ENCODE results near the gene PRKCB. TPM values are rescaled to one million over a fixed set of nuclear protein-coding genes. Genes with fewer than 3 reads are reported as not detected.

PRKCB gene
- total and polyA plus RNA-seq, 2 of the 8 experiments (the other 6 are each of a cell fraction or from before 2014, with no cell fraction given), result 7.1 to 12.1 TPM

DNA sequence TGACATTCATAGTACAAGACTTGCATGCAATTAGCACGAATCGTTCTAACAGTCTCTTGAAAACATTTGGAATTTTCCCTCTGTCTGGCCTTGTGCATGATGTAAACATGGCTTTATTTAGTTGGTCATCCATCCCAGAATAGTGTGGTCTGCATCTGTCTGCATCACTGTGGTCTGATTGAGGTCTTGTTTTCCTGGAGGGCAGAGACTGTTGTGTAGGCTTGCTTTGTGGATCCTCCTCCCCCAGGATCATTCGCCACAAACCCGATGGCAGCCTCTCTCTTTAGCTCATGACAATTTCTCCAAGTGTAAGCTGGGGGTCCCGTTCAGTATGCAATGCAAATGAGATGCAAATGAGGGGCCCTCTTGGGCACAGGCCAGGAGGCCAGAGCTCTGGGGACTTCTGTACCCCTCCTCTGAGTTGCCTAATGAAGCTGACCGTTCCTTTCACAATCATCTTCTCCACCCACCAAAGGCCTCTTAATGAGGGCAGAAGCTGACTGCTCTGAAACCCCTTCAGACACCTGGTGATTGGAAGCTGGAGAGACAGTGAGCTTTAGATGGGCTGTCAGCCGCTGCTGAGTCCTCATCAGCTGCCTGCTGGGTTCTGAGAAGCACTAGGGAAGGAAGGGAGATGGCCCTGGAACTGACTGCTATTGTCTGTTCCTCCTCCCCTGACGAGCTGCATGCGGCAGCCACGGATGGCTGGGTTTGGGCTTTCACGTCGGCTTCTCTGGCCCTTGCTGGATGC, 219.1 kb downstream of the PRKCB start:
- no peak overlapping the region for H3K18ac ChIP-seq (ENCODE audit: extremely low read depth, low read length)
- H2AK5ac ChIP-seq (ENCODE audit: low read depth, low read length), result no peak overlapping the region
- no peaks in the 10 kb centered on the region for H3K9me3 ChIP-seq (ENCODE audit: insufficient read depth in 2 of 2, low read depth in 1 of 2, low read length in 1 of 2)
- no peak overlapping the region for H4K8ac ChIP-seq (ENCODE audit: extremely low read depth, insufficient read depth, low read length)
- H3K56ac ChIP-seq (replicated peaks; ENCODE audit: insufficient read length, low read depth, low read length), result no peak overlapping the region
- 0 out of 4 replicates have a peak overlapping the region, but pooled peaks of 1 of the 2 experiments have one; percentile 9 for H3K4me2 ChIP-seq (ENCODE audit: insufficient read depth in 1 of 2, low read depth in 2 of 2, low read length in 2 of 2)
- WGBS, 2 experiments (ENCODE audit: extremely low coverage in 1 of 2, insufficient coverage in 1 of 2, insufficient read length in 1 of 2, insufficient replicate concordance in 2 of 2, low coverage in 1 of 2, low lambda C conversion rate in 2 of 2, missing lambda C conversion rate in 1 of 2), result 50% methylated on average over 12 of the region's 12 CpGs; no CpG with 5 or more reads in 1 of the 2 experiments
- no peaks in the 10 kb centered on the region for H3K79me1 ChIP-seq (ENCODE audit: low read depth, low read length)
- H4K91ac ChIP-seq (replicated peaks; ENCODE audit: insufficient read length, low read length), result no peak overlapping the region
- H2BK120ac ChIP-seq (replicated peaks; ENCODE audit: low read depth, low read length), result peak overlapping the region; percentile 36
- peak overlapping the region; percentile 3; the same call in 1 of the 2 replicates for H3K27ac ChIP-seq (ENCODE audit: low read depth, low read length)
- no peaks in the 10 kb centered on the region for H3K27me3 ChIP-seq (replicated peaks in 1 of 4; ENCODE audit: control insufficient read depth in 3 of 4, extremely low read depth in 1 of 4, insufficient read depth in 3 of 4, low read length in 3 of 4)
- peak; percentile 78 for FAIRE-seq
- no peak overlapping the region; the same call in 1 of the 2 replicates for H2BK12ac ChIP-seq (ENCODE audit: low read depth, low read length)
- no peak overlapping the region for H4K5ac ChIP-seq (ENCODE audit: insufficient read length, low read depth, low read length)
- H3K4ac ChIP-seq (replicated peaks; ENCODE audit: insufficient read length, low read depth, low read length), result no peak overlapping the region
- CTCF ChIA-PET (ENCODE audit: partially characterized antibody), result interaction anchor here (0.6 to 3.6 kb wide), 12 partner anchors 10 to 450 kb away, joined by 3 to 20 read pairs (median 4); partner anchors contain the start of gene CACNG3
- peaks cover 5 to 30% (median 12%) of the 10 kb centered on the region in 4 experiments for H3K4me1 ChIP-seq (replicated peaks in 1 of 4; ENCODE audit: control insufficient read depth in 3 of 4, insufficient read depth in 4 of 4, low read length in 3 of 4)
- H3K4me3 ChIP-seq (ENCODE audit: extremely low read depth in 1 of 4, insufficient read depth in 2 of 4, low read depth in 3 of 4, low read length in 4 of 4), result peak overlapping the region in 1 of 4 experiments; percentile 16; a peak in 2 of 8 replicates
- no peak overlapping the region for H3K14ac ChIP-seq (ENCODE audit: insufficient read length)
- no peak overlapping the region for H2BK20ac ChIP-seq (ENCODE audit: low read length)
- peak in 1 of 2 experiments; percentile 56 for DNase-seq (ENCODE audit: low read depth in 1 of 2, low spot score in 2 of 2)
- H3K23me2 ChIP-seq (ENCODE audit: low read depth, low read length), result peaks cover 2% of the 10 kb centered on the region; the same call in 1 of the 2 replicates
- H3K9ac ChIP-seq (replicated peaks in 1 of 4; ENCODE audit: extremely low read depth in 1 of 4, low read depth in 3 of 4, low read length in 3 of 4), result no peak overlapping the region
- no peaks in the 10 kb centered on the region for H4K20me1 ChIP-seq (replicated peaks in 1 of 2; ENCODE audit: control insufficient read depth in 1 of 2, insufficient read depth in 2 of 2, low read length in 2 of 2)
- H2BK15ac ChIP-seq (ENCODE audit: low read length), result no peak overlapping the region
- peak overlapping the region; percentile 11; the same call in 1 of the 2 replicates for H2AFZ ChIP-seq (ENCODE audit: low read length)
- no peaks in the 10 kb centered on the region for H3K79me2 ChIP-seq (ENCODE audit: control insufficient read depth in 1 of 2, insufficient read depth in 2 of 2, low read length in 2 of 2)
- no peaks in the 10 kb centered on the region for H3K36me3 ChIP-seq (ENCODE audit: control insufficient read depth in 2 of 4, insufficient read depth in 4 of 4, low read length in 3 of 4)
- no peak overlapping the region; the same call in 1 of the 2 replicates for H2BK5ac ChIP-seq (ENCODE audit: low read depth, low read length)
- H3K23ac ChIP-seq (ENCODE audit: insufficient read length), result no peak overlapping the region
- POLR2A ChIA-PET (ENCODE audit: partially characterized antibody), result interaction anchor here (0.7 kb wide), 1 partner anchor 221 kb away, joined by 3 read pairs; no protein-coding TSS in a partner anchor
- TF ChIP-seq SRF (IDR thresholded peaks at IDR 0.05; ENCODE audit: low read depth, low read length), result no peak
- no peak for TF ChIP-seq POU5F1 (IDR thresholded peaks at IDR 0.05; ENCODE audit: low read depth, low read length)
- no peak for TF ChIP-seq KDM4A (IDR thresholded peaks at IDR 0.05; ENCODE audit: low read depth, low read length, severe bottlenecking)
- no peak for TF ChIP-seq POLR2A (IDR thresholded peaks at IDR 0.05; ENCODE audit: control extremely low read depth in 1 of 2, low read depth in 2 of 2, low read length in 2 of 2)
- no peak for TF ChIP-seq JUND (IDR thresholded peaks at IDR 0.05; ENCODE audit: low read length)
